GM04504 (cell line): ENCODE data around the gene DRG1.
"Not testable (repeated sequence)": the region's sequence is repeated elsewhere in the genome, so short reads cannot be mapped to it uniquely, and the experiment has no call there.

Source experiments
- DNase-seq: peaks from one replicate; pipeline ENCODE4 v3.0.0-alpha.2; 2012; ENCODE audit warnings: low read depth

The DRG1 gene, protein sequence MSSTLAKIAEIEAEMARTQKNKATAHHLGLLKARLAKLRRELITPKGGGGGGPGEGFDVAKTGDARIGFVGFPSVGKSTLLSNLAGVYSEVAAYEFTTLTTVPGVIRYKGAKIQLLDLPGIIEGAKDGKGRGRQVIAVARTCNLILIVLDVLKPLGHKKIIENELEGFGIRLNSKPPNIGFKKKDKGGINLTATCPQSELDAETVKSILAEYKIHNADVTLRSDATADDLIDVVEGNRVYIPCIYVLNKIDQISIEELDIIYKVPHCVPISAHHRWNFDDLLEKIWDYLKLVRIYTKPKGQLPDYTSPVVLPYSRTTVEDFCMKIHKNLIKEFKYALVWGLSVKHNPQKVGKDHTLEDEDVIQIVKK

DNA sequence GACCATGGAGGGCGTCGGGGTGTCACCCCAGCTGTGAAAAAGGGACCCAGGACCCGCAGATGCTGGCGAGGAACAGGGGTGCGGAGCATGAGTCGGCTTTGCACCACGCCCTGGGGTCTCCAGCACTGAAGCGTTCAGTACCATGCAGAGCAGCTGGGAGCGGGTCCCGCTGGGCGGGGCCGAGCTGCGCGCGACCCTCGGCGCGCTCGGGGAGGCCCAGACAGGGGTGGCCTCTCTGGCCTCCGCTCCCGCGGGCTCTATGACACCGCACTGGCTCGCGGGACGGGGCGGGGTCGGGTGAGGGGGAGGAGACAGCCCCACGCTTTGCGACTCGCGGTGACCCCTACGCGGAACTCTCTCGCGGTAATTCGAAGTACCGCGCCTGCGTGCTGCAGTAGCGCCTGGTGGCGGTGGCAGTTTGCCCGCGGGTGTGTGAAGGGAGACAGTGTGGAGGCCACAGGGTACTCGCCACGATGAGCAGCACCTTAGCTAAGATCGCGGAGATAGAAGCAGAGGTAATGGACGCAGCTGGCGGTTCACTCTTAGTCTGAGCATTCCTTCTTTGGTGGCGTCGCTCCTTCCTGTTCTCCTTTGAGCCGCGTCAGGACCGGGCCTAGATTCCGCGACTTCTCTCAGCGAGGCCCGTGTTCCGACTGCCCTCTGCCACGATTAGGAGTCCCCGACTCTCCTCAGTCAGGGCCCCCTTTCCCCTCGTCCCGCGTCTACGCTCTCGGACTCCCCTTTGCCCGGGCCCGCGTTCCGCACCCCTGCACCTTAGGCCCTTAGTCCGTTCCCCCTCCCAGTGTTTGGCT is at the start of gene DRG1:
DRG1 (plus strand) TSS at position 394 of the 812 bp plus-strand sequence; CDS start at position 474, 80 bp downstream.
- peak; percentile 89 for DNase-seq

DNA sequence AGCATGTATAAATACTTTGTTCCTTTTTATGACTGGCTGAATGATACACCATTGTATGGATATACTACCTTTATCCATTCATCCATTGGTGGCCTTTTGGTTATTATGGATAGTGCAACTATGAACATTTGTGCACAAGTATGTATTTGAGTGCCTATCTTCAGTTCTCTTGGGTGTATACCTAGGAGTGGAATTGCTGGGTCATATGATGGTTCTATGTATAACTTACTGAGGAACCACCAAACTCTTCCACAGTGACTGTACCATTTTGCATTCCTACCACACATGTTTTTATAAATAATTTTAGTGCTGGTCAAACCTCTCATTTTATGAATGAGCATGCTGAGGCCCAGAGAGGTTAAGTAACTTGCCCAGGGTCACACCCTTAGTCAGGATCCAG is 49.4 kb upstream of the DRG1 start:
- no peak for DNase-seq

DNA sequence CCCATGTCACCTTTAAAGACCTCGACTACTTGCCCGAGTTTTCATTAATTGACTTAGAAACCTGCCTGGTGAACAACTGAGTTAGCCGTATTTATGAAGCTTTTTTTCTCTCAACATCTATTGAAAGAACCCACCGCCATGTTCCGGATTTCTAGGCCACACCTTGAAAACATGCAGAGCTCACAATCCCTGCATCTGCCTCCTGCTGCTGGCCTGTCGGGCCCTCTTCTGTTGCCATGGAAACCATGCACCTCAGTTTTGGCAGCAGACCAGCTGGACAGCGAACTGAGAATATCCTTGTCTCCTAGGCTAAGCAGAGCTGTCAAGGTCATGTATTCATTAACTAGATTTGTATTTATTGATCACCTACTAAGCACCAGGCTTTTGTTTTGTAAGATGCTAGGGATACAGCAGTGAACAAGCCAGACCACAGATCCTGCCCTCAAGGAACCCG is 49.0 kb upstream of the DRG1 start:
- no peak for DNase-seq

DNA sequence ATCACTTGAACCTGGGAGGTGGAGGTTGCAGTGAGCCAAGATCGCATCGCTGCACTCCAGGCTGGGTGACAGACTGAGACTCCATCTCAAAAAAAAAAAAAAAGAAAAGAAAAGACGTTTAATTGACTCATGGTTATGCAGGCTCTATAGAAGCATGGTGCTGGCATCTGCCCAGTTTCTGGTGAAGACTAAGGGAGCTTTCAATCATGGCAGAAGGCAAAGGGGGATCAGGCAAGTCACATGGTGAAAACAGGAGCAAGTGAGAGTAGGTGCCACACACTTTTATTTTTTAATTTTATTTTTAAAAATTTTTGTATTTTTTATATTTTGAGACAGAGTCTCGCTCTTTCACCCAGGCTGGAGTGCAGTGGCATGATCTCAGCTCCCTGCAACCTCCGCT is 44.9 kb upstream of the DRG1 start:
- DNase-seq: no peak

DNA sequence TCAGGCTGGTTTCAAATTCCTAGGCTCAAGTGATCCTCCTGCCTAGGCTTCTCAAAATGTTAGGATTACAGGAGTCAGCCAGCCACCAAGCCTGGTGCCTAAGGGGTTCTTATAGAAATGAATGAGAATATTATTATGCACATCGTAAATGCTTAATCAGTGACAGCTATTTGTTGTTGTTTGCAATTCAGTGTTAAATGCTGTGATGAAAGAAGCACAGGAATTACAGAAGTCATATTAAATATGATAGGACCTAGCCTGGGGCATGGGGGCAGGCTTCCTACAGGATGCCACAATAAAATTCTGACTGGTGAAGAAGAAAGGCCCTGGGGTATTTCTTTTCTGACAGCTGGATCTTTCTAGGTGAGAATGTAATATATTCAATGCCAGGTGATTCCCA is 39.4 kb upstream of the DRG1 start:
- no peak for DNase-seq

DNA sequence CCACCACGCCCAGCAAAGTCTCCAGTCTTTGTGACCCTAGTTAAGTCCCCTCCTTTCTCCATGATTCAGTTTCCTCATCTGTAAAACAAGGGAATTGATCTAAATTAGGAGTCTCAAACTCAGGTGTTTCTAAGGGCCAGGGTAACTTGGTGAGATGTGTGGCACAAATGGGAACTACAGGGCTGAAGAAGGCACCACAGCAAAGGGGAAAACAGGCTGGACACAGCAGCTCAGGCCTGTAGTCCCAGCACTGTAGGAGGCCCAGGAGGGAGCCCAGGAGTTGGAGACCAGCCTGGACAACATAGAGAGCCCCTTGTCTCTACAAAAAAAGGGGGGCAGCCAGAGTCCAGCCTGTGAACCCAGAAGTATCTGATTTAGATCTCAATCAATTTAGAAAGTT is 37.7 kb upstream of the DRG1 start:
- DNase-seq: no peak

DNA sequence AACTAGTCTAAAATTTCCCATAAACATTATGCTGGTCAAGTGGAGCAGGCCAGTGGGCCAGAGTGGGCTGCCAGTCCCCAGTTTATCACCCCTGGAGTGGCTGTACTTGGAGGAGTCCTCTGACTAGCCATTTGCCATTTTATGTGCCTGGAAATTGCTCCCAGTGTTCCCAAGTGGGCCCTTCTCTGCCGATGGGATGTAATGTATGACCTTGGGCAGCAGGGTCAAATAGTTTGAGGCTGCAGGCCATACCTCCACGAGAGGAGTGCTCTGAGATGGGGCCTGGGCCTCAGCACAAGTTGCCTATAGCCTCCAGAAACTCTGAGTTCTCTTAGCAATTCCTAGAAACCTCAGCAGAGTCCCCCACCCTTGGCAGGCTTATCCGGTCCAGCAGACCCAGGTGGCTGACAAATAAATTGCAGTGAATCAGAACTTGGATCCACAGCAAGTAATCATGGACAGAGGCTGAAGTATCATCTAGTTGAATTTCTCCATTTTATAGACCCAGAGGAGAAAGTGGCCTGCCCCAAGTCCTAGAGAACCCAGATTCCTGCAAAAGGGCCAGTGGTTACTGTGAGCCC is 35.4 kb upstream of the DRG1 start:
- DNase-seq: no peak

DNA sequence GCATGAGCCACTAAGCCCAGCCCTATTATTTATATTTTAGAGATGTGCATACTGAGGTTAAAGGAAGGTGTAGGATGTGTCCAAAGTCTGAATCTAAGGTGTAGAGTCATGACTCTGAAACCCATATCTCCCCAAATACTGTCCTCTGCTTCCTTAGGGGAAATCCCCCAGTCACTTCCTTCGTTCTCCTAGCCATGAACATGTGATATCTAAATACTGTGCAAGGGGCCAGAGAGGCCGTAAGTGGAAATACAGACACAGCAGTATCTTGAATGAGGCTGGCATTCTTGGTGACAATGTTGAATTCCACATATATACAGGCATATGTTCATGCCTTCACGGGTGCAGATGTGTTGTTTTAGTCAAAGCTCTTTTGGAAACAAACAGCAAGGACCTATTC is 32.0 kb upstream of the DRG1 start:
- DNase-seq: no peak

DNA sequence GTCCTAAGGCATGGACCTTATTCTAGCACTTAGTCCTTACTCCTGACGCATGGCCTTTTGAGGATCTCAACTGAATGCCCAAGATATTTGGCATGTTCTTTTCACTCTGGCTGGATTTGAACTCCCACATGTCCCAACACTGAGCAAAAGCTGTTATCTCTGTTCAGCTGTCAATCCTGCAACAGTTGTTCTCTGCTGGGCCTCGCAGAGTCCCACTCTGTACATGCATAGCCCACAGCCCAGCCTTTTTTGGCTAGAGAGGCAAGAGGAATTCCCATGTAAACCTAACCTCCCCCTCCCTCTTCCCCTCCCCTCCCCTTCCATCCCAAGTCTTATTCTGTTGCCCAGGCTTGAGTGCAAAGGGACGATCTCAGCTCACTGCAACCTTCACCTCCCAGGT is 21.8 kb upstream of the DRG1 start:
- DNase-seq: no peak

DNA sequence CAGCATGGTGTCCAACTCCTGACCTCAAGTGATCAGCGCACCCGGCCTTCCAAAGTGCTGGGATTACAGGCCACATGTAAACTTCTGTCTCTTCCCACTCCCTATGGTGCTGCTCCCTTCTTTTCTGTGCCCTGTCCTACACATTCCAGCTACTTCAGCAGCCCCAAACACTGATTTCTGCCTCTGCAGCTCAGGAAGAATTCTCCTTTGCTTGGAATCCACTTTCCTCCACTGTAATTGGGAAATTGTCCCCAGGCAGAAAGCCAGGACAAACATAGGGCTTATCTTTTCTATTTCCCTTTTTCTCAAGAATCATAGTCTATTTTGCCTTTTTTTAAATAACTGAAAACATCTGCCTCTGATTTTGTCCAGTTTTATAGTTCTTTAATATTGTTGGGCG is 21.3 kb upstream of the DRG1 start:
- DNase-seq: no peak

DNA sequence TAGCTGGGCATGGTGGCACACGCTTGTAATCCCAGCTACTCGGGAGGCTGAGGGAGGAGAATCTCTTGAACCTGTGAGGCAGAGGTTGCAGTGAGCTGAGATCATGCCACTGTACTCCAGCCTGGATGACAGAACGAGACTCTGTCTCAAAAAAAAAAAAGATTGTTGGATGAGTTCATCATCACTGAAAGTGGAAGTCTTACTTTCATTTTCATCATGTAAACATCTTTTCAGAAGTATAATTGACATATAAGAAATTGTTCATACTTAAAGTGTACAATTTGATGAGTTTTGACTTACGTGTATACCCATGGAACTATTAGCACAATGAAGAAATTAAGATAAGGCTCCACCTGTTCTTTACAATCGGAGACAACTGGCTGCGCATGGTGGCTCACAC is 20.8 kb upstream of the DRG1 start:
- not testable (repeated sequence) for DNase-seq

DNA sequence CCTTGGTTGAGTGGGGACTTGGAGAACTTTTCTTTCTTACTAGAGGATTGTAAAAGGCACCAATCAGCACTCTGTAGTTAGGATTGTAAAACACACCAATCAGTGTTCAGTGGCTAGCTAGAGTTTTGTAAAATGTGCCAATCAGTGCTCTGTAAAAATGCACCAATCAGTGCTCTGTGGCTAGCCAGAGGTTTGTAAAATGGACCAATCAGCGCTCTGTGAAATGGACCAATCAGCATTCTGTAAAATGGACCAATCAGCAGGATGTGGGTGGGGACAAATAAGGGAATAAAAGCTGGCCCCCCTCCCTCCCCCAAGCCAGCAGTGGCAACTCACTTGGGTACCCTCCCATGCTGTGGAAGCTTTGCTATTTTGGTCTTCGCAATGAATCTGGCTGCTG is 5.5 kb upstream of the DRG1 start:
- DNase-seq: no peak

DNA sequence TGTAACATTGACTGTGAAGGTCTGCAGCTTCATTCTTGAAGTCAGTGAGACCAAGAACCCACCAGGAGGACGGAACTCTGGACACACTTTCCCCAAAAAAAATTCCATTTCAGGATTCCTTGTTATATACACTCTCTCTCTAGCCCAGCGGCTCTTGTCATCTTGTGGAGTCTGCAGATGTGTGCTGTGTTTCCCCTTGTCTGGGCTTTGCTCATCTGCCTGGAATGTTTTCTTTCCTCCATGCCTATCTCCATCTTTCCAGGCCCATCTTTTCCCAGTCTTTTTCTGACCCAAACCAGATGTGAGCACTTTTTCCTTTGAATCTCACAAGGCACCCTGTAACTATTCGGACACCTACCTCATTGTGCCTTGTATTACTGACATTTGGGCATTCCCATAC is 5.1 kb upstream of the DRG1 start:
- DNase-seq: peak; percentile 8

DNA sequence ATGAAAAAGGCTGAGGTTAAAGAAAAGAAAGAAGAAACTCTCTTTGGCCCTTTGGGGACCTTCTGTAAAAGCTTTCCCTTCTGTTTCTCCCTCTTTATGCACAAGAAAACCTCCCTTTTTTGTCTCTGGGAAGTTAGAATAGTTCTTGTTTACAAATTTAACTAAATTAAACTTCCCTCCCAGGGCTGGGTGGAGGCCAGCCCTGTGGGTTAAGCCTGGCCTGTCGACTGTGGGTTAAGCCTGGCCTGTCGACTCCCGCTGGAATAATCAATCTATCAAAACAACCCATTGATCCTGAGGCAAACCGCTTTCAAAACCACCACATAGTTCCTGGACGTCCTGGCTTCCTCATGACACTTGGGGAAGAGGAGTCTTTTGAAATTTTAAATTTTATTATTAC is 1.2 kb upstream of the DRG1 start:
- DNase-seq: no peak

DNA sequence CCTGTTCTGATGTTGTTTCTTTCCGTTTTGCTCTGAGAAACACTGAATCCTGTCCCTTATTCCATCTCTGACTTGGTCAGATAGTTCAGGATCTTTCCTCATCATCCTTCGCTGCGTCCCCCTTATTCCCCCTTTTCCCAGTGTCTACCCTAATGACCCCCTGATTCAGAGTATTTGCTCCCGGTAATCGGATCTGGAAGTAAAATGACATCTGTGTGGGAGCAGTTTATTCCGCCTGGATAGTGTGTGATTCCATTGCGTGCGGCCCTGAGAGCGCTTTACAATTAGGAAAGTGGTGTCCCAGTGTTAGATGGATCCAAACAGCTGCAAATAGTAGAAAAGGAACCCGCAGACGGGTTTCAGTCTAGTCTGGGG is 606 bp downstream of the DRG1 start:
- DNase-seq: peak; percentile 16

DNA sequence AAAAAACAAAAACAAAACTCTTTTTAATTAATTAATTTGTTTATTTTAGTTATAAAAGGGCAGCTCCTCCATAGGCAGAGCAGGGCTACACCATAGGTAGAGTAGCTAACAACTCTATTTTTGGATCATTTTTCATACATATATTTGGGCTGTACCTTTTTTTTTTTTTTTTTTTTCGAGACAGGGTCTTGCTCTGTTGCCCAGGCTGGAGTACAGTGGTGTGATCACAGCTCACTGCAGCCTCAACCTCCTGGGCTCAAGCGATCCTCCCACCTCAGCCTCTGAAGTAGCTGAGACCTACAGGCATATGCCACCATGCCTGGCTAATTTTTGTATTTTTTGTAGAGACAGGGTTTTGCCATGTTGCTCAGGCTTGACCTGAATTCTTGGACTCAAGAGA is 2.9 kb downstream of the DRG1 start:
- not testable (repeated sequence) for DNase-seq

DNA sequence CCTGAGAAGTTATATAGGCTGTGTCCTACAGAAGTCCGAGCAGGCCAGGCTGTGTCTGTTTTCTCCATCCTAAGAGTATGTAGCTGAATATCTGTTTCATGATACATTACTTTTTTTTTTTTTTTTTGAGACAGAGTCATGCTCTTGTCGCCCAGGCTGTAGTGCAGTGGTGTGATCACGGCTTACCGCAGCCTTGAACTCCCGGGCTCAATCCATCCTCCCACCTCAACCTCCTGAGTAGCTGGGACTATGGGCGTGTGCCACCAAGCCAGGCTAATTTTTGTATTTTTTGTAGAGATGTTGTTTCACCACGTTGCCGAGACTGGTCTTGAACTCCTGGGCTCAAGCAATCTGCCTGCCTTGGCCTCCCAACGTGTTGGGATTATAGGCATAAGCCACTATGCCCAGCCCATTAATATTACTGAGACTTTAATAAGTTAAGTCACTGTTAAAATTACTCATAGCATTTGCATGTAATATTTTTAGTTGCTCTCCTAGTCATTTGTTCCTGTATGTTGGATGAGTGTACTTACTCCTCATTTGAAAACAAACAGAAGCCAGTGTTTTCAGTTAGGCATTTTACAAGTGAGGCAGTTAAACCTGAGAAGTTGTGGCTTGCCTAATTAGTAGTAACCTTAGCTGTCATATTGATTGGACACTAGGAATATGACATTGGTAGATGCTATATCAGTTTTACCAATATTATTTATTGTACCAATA is 26.1 kb downstream of the DRG1 start:
- DNase-seq: no peak

DNA sequence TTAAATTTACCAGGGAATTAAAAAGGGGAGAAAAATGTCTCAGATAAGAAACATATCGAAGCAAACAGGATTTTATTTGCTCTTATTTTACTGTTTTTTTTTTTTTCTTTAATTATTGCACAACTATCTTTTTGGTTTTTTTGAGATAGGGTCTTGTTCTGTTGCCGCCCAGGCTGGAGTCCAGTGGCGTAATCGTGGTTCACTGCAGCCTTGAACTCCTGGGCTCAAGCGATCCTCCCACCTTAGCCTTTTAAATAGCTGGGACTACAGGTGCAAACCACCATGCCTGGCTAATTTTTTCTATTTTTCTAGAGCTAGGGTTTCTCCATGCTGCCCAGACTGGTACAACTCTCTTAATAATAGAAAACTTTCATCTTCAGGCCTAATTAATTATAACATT is 32.5 kb downstream of the DRG1 start:
- no peak for DNase-seq

DNA sequence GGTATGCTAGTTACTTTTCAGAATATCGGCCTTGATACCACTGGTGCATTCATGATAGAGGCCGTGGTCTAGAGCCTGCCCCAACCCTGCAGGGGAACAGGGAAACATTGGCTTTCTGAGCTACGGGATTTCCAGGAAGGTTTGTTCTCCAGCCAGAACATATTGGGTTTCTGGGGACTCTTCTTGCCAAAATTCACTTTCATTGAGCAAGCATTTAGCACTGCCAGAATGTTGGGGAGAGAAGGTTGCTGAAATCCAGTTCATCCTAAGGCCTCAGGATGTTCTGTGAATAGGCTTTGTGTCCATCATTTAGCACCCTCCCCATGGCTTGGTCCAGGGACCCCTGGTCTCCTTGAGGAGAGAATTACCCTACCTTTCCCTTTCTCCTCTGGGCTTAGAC is 36.7 kb downstream of the DRG1 start:
- no peak for DNase-seq

DNA sequence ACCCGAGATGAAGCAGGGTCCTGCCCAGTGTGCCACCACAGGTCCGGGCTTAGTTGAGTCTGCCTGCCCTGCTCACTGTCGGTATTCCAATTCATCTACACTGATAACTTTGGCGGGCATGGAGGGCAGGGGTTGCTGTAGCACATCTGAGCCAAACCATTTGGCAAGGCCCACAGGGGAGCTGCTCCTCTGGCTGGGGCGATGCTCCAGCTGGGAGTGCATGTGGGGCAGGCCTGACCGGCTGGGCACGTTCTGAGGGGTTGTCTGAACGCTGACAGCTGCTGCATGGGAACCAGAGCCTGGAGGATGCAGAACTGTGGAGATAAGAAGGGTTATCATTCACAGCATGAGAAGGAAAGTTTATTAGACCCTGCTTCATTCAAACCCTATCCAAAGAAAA is 40.4 kb downstream of the DRG1 start:
- DNase-seq: no peak

DNA sequence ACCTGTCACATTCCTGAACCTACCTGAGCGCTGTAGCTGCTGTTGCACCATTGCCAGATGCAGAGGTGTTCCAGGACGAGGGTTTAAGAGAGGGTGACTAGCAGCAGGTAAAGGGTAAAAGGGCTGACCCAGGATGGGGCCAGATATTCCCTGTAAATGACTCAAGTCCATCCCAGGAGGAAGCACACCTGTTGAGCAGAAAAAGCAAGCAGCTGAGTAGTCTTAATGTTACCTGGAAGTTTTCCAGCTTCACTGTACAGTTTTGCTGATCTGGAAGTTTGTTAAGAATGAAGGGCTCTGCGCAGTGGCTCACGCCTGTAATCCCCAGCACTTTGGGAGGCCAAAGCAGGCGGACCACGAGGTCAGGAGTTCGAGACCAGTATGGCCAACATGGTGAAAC is 41.3 kb downstream of the DRG1 start:
- no peak for DNase-seq

DNA sequence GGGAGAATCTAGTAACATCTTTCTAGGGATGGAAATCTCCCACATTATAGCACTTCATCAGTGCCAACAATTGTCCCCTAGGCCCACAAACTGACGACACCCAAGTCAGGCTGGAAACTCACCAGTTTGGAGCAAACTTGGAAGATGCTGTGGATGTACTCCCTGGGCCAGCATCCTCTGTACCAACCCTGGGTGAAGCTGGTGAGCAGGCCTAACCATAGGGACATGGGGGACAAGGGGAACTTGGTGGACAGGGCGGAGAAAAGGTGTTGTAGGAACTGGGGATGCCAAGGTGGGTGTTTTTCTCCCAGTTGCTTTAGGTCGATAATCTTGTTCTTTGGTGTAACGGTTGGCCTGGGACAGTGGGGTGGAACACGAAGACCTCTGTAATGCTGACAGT is 42.2 kb downstream of the DRG1 start:
- DNase-seq: no peak
